Measurements from ENCODE around the gene ICOS. TPM values are rescaled to one million over a fixed set of nuclear protein-coding genes. Genes with fewer than 3 reads are reported as not detected.

ICOS gene
- total and polyA plus RNA-seq, 4 donors, result 0.20 TPM; not detected in 3

GRCh38 chr2:203987959-203988358 lies 51.4 kb downstream of the ICOS start:
- no peaks in the 10 kb centered on the region for H3K4me1 ChIP-seq (ENCODE audit: control insufficient read depth, insufficient read depth, low read length)
- no peak overlapping the region for H3K27ac ChIP-seq (ENCODE audit: low read depth, low read length)
- DNase-seq (ENCODE audit: low read depth in 4 of 6, low spot score in 6 of 6), result no peak
- WGBS (ENCODE audit: insufficient coverage), result no CpG with 5 or more reads among the region's 2 CpGs
- no peaks in the 10 kb centered on the region for H3K36me3 ChIP-seq (ENCODE audit: control insufficient read depth, insufficient read depth, low read length)
- H3K9me3 ChIP-seq (ENCODE audit: control insufficient read depth, insufficient read depth, low read length), result no peaks in the 10 kb centered on the region
- no peak overlapping the region for H3K4me3 ChIP-seq (ENCODE audit: low read depth, low read length)
- no peaks in the 10 kb centered on the region for H3K27me3 ChIP-seq (ENCODE audit: control insufficient read depth, insufficient read depth, low read length)

- Histone ChIP-seq H3K4me3 (ENCODE audit: low read depth, low read length) (no peak overlapping the region), H3K9me3 (ENCODE audit: control insufficient read depth, insufficient read depth, low read length) (no peaks in the 10 kb centered on the region), H3K4me1 (ENCODE audit: control insufficient read depth, insufficient read depth, low read length) (no peaks in the 10 kb centered on the region), H3K36me3 (ENCODE audit: control insufficient read depth, insufficient read depth, low read length) (no peaks in the 10 kb centered on the region), H3K27me3 (ENCODE audit: control insufficient read depth, insufficient read depth, low read length) (no peaks in the 10 kb centered on the region), H3K27ac (ENCODE audit: low read depth, low read length) (no peak overlapping the region)
- no peak for DNase-seq (ENCODE audit: low read depth in 4 of 6, low spot score in 6 of 6)
- WGBS (ENCODE audit: insufficient coverage), result 76% methylated on average over 4 of the region's 6 CpGs
Measured at GRCh38 chr2:203988500-203989260, 52.1 kb downstream of the ICOS start.

GRCh38 chr2:203989521-203989920 lies 53.0 kb downstream of the ICOS start:
- H3K4me3 ChIP-seq (ENCODE audit: low read depth, low read length), result no peak overlapping the region
- no peak for DNase-seq (ENCODE audit: low read depth in 4 of 6, low spot score in 6 of 6)
- H3K36me3 ChIP-seq (ENCODE audit: control insufficient read depth, insufficient read depth, low read length), result no peaks in the 10 kb centered on the region
- no peaks in the 10 kb centered on the region for H3K27me3 ChIP-seq (ENCODE audit: control insufficient read depth, insufficient read depth, low read length)
- no peaks in the 10 kb centered on the region for H3K4me1 ChIP-seq (ENCODE audit: control insufficient read depth, insufficient read depth, low read length)
- no peak overlapping the region for H3K27ac ChIP-seq (ENCODE audit: low read depth, low read length)
- no peaks in the 10 kb centered on the region for H3K9me3 ChIP-seq (ENCODE audit: control insufficient read depth, insufficient read depth, low read length)
- WGBS (ENCODE audit: insufficient coverage), result no CpG with 5 or more reads among the region's 2 CpGs

- Histone ChIP-seq H3K4me1 (ENCODE audit: control insufficient read depth, insufficient read depth, low read length) (no peaks in the 10 kb centered on the region), H3K27ac (ENCODE audit: low read depth, low read length) (no peak overlapping the region), H3K36me3 (ENCODE audit: control insufficient read depth, insufficient read depth, low read length) (no peaks in the 10 kb centered on the region), H3K9me3 (ENCODE audit: control insufficient read depth, insufficient read depth, low read length) (no peaks in the 10 kb centered on the region), H3K4me3 (ENCODE audit: low read depth, low read length) (no peak overlapping the region), H3K27me3 (ENCODE audit: control insufficient read depth, insufficient read depth, low read length) (no peaks in the 10 kb centered on the region)
- DNase-seq (ENCODE audit: low read depth in 4 of 6, low spot score in 6 of 6), result no peak
- no CpG with 5 or more reads among the region's 1 CpG for WGBS (ENCODE audit: insufficient coverage)
Measured at GRCh38 chr2:203992509-203992908, 55.9 kb downstream of the ICOS start.

- Histone ChIP-seq H3K27ac (ENCODE audit: low read depth, low read length) (no peak overlapping the region), H3K27me3 (ENCODE audit: control insufficient read depth, insufficient read depth, low read length) (no peaks in the 10 kb centered on the region), H3K36me3 (ENCODE audit: control insufficient read depth, insufficient read depth, low read length) (no peaks in the 10 kb centered on the region), H3K4me3 (ENCODE audit: low read depth, low read length) (no peak overlapping the region), H3K4me1 (ENCODE audit: control insufficient read depth, insufficient read depth, low read length) (no peaks in the 10 kb centered on the region), H3K9me3 (ENCODE audit: control insufficient read depth, insufficient read depth, low read length) (no peaks in the 10 kb centered on the region)
- WGBS (ENCODE audit: insufficient coverage), result 90% methylated on average over 4 of the region's 4 CpGs
- no peak for DNase-seq (ENCODE audit: low read depth in 4 of 6, low spot score in 6 of 6)
Measured at GRCh38 chr2:203993011-203993410, 56.4 kb downstream of the ICOS start.

- no peaks in the 10 kb centered on the region for H3K4me1 ChIP-seq (ENCODE audit: control insufficient read depth, insufficient read depth, low read length)
- DNase-seq (ENCODE audit: low read depth in 4 of 6, low spot score in 6 of 6), result no peak
- H3K4me3 ChIP-seq (ENCODE audit: low read depth, low read length), result no peak overlapping the region
- WGBS (ENCODE audit: insufficient coverage), result no CpG with 5 or more reads among the region's 4 CpGs
- no peaks in the 10 kb centered on the region for H3K9me3 ChIP-seq (ENCODE audit: control insufficient read depth, insufficient read depth, low read length)
- H3K27me3 ChIP-seq (ENCODE audit: control insufficient read depth, insufficient read depth, low read length), result no peaks in the 10 kb centered on the region
- no peak overlapping the region for H3K27ac ChIP-seq (ENCODE audit: low read depth, low read length)
- no peaks in the 10 kb centered on the region for H3K36me3 ChIP-seq (ENCODE audit: control insufficient read depth, insufficient read depth, low read length)
Measured at GRCh38 chr2:203993560-203993959, 57.0 kb downstream of the ICOS start.

- Histone ChIP-seq H3K9me3 (ENCODE audit: control insufficient read depth, insufficient read depth, low read length) (no peaks in the 10 kb centered on the region), H3K4me3 (ENCODE audit: low read depth, low read length) (no peak overlapping the region), H3K27me3 (ENCODE audit: control insufficient read depth, insufficient read depth, low read length) (no peaks in the 10 kb centered on the region), H3K36me3 (ENCODE audit: control insufficient read depth, insufficient read depth, low read length) (no peaks in the 10 kb centered on the region), H3K27ac (ENCODE audit: low read depth, low read length) (no peak overlapping the region), H3K4me1 (ENCODE audit: control insufficient read depth, insufficient read depth, low read length) (no peaks in the 10 kb centered on the region)
- 83% methylated on average over 2 of the region's 2 CpGs for WGBS (ENCODE audit: insufficient coverage)
- no peak for DNase-seq (ENCODE audit: low read depth in 4 of 6, low spot score in 6 of 6)
Measured at GRCh38 chr2:203994735-203995134, 58.2 kb downstream of the ICOS start.

- Histone ChIP-seq H3K4me1 (ENCODE audit: control insufficient read depth, insufficient read depth, low read length) (no peaks in the 10 kb centered on the region), H3K4me3 (ENCODE audit: low read depth, low read length) (no peak overlapping the region), H3K36me3 (ENCODE audit: control insufficient read depth, insufficient read depth, low read length) (no peaks in the 10 kb centered on the region), H3K9me3 (ENCODE audit: control insufficient read depth, insufficient read depth, low read length) (no peaks in the 10 kb centered on the region), H3K27ac (ENCODE audit: low read depth, low read length) (no peak overlapping the region), H3K27me3 (ENCODE audit: control insufficient read depth, insufficient read depth, low read length) (no peaks in the 10 kb centered on the region)
- WGBS (ENCODE audit: insufficient coverage), result 100% methylated on average over 1 of the region's 5 CpGs
- no peak for DNase-seq (ENCODE audit: low read depth in 4 of 6, low spot score in 6 of 6)
Measured at GRCh38 chr2:203996692-203997091, 60.1 kb downstream of the ICOS start.

- Histone ChIP-seq H3K4me1 (ENCODE audit: control insufficient read depth, insufficient read depth, low read length) (no peaks in the 10 kb centered on the region), H3K9me3 (ENCODE audit: control insufficient read depth, insufficient read depth, low read length) (no peaks in the 10 kb centered on the region), H3K27me3 (ENCODE audit: control insufficient read depth, insufficient read depth, low read length) (no peaks in the 10 kb centered on the region), H3K36me3 (ENCODE audit: control insufficient read depth, insufficient read depth, low read length) (no peaks in the 10 kb centered on the region), H3K27ac (ENCODE audit: low read depth, low read length) (no peak overlapping the region), H3K4me3 (ENCODE audit: low read depth, low read length) (no peak overlapping the region)
- WGBS (ENCODE audit: insufficient coverage), result no CpG with 5 or more reads among the region's 1 CpG
- no peak for DNase-seq (ENCODE audit: low read depth in 4 of 6, low spot score in 6 of 6)
Measured at GRCh38 chr2:203997481-203997880, 60.9 kb downstream of the ICOS start.
